ENCODE results near the gene RINL.
A peak's percentile ranks its signal among the peaks of the same experiment; 100 is the strongest.

Gene RINL

GRCh38 chr19:38877781-38878574 is at the start of gene RINL:
TSS of gene RINL (minus strand) at chr19:38878275. CDS start at chr19:38876742, 1,533 bp downstream.
- DNase-seq (ENCODE audit: low read depth), result no peak

- DNase-seq (ENCODE audit: low read depth), result no peak
These were observed 46.3 kb upstream of the RINL start for GRCh38 chr19:38924388-38924787.

- DNase-seq (ENCODE audit: low read depth), result no peak
These were observed 44.4 kb upstream of the RINL start for GRCh38 chr19:38922482-38922881.

GRCh38 chr19:38921420-38922274 is 43.6 kb upstream of the RINL start:
- no peak for DNase-seq (ENCODE audit: low read depth)

GRCh38 chr19:38920602-38921419 is 42.7 kb upstream of the RINL start:
- no peak for DNase-seq (ENCODE audit: low read depth)

GRCh38 chr19:38919837-38920601 is 41.9 kb upstream of the RINL start:
- no peak for DNase-seq (ENCODE audit: low read depth)

GRCh38 chr19:38918526-38918925 is 40.5 kb upstream of the RINL start:
- no peak for DNase-seq (ENCODE audit: low read depth)

- DNase-seq (ENCODE audit: low read depth), result peak; percentile 21
These were observed 39.9 kb upstream of the RINL start for GRCh38 chr19:38917921-38918491.

GRCh38 chr19:38917516-38917915 is 39.4 kb upstream of the RINL start:
- DNase-seq (ENCODE audit: low read depth), result no peak

GRCh38 chr19:38915329-38916321 is 37.5 kb upstream of the RINL start:
- no peak for DNase-seq (ENCODE audit: low read depth)

GRCh38 chr19:38913958-38914357 is 35.9 kb upstream of the RINL start:
- DNase-seq (ENCODE audit: low read depth), result no peak

GRCh38 chr19:38912600-38913514 is 34.8 kb upstream of the RINL start:
- no peak for DNase-seq (ENCODE audit: low read depth)

- DNase-seq (ENCODE audit: low read depth), result no peak
These were observed 33.4 kb upstream of the RINL start for GRCh38 chr19:38911388-38912001.

- no peak for DNase-seq (ENCODE audit: low read depth)
These were observed 32.4 kb upstream of the RINL start for GRCh38 chr19:38910488-38910887.

- no peak for DNase-seq (ENCODE audit: low read depth)
These were observed 30.8 kb upstream of the RINL start for GRCh38 chr19:38908911-38909310.

- DNase-seq (ENCODE audit: low read depth), result no peak
These were observed 29.6 kb upstream of the RINL start for GRCh38 chr19:38907670-38908069.

GRCh38 chr19:38907227-38907626 is 29.2 kb upstream of the RINL start:
- DNase-seq (ENCODE audit: low read depth), result no peak

GRCh38 chr19:38905620-38906019 is 27.5 kb upstream of the RINL start:
- DNase-seq (ENCODE audit: low read depth), result no peak
